NT2/D1 (cell line): ENCODE data around the gene JMJD4.

Source experiments
- SUZ12 ChIP-seq: IDR thresholded peaks from 2 replicates; pipeline ENCODE4 v1.6.1; 2011; ENCODE audit not compliant: insufficient read length, insufficient read depth; ENCODE audit errors: extremely low read depth
- YY1 ChIP-seq: IDR thresholded peaks from 2 replicates; pipeline ENCODE4 v1.6.1; 2011; ENCODE audit not compliant: insufficient read length, insufficient read depth
- ZNF274 ChIP-seq: IDR thresholded peaks from 2 replicates; pipeline ENCODE4 v1.6.1; 2011; ENCODE audit warnings: mild to moderate bottlenecking, low read depth, low read length

DNA sequence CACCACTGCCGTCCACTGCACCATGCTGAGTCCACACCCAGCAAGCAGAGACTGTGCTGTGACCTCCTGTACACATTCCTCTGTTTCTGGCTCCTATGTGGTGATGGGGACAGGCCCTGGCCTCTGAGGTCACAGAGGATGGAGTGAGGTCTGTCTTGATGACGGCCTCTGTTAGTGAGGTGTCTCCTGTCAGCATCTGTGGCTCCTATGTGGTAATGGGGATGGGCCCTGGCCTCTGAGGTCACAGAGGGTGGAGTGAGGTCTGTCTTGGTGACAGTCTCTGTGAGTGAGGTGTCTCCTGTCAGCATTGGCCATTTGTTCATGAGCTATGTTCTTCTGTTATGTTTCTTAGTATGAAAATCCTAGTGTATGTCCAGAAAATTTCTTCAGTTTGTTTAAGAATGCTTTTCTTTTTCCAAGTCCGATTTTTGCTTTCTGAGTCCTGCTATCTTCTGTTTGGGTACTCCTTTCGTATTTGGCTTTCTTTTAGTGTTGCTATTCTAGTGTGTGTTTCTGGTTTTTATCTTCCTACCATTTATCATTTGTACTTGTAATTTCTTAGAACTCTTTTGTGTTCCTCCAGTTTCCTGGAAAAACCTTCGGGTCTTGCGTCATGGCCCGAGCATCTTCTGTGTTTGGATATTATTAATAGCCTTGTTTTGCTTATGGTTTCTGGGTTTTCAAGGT is 13.5 kb upstream of the JMJD4 start:
- TF ChIP-seq SUZ12 (no peak), ZNF274 (no peak), YY1 (no peak)
